ENCODE results near the gene FBXO9.
A peak's percentile ranks its signal among the peaks of the same experiment; 100 is the strongest.

Gene FBXO9

GRCh38 chr6:53095270-53095669 is 30.1 kb downstream of the FBXO9 start:
- DNase-seq (ENCODE audit: low read depth, low spot score) = no peak

- no peak for DNase-seq (ENCODE audit: low read depth, low spot score)
Measured at GRCh38 chr6:53095716-53096115, 30.5 kb downstream of the FBXO9 start.

- DNase-seq (ENCODE audit: low read depth, low spot score) = no peak
Measured at GRCh38 chr6:53100561-53100960, 35.4 kb downstream of the FBXO9 start.

GRCh38 chr6:53101006-53101405 is 35.8 kb downstream of the FBXO9 start:
- DNase-seq (ENCODE audit: low read depth, low spot score) = no peak

- no peak for DNase-seq (ENCODE audit: low read depth, low spot score)
Measured at GRCh38 chr6:53103993-53104675, 38.9 kb downstream of the FBXO9 start.

GRCh38 chr6:53104916-53105315 is 39.7 kb downstream of the FBXO9 start:
- DNase-seq (ENCODE audit: low read depth, low spot score) = no peak

- no peak for DNase-seq (ENCODE audit: low read depth, low spot score)
Measured at GRCh38 chr6:53107091-53107490, 41.9 kb downstream of the FBXO9 start.

GRCh38 chr6:53109612-53110011 is 44.4 kb downstream of the FBXO9 start:
- no peak for DNase-seq (ENCODE audit: low read depth, low spot score)

- no peak for DNase-seq (ENCODE audit: low read depth, low spot score)
Measured at GRCh38 chr6:53111865-53112264, 46.7 kb downstream of the FBXO9 start.

- no peak for DNase-seq (ENCODE audit: low read depth, low spot score)
Measured at GRCh38 chr6:53112404-53112803, 47.2 kb downstream of the FBXO9 start.

GRCh38 chr6:53112871-53113270 is 47.7 kb downstream of the FBXO9 start:
- DNase-seq (ENCODE audit: low read depth, low spot score) = no peak

GRCh38 chr6:53113742-53114141 is 48.5 kb downstream of the FBXO9 start:
- no peak for DNase-seq (ENCODE audit: low read depth, low spot score)

- DNase-seq (ENCODE audit: low read depth, low spot score) = no peak
Measured at GRCh38 chr6:53115113-53115512, 49.9 kb downstream of the FBXO9 start.

- no peak for DNase-seq (ENCODE audit: low read depth, low spot score)
Measured at GRCh38 chr6:53115741-53116140, 50.5 kb downstream of the FBXO9 start.

- DNase-seq (ENCODE audit: low read depth, low spot score) = no peak
Measured at GRCh38 chr6:53119349-53119748, 54.1 kb downstream of the FBXO9 start.

- DNase-seq (ENCODE audit: low read depth, low spot score) = peak; percentile 29
Measured at GRCh38 chr6:53119772-53120409, 54.7 kb downstream of the FBXO9 start.

GRCh38 chr6:53124131-53124800 is 59.1 kb downstream of the FBXO9 start:
- DNase-seq (ENCODE audit: low read depth, low spot score) = no peak

GRCh38 chr6:53125276-53125675 is 60.1 kb downstream of the FBXO9 start:
- DNase-seq (ENCODE audit: low read depth, low spot score) = no peak

- no peak for DNase-seq (ENCODE audit: low read depth, low spot score)
Measured at GRCh38 chr6:53128842-53129241, 63.6 kb downstream of the FBXO9 start.

- DNase-seq (ENCODE audit: low read depth, low spot score) = no peak
Measured at GRCh38 chr6:53130569-53131290, 65.5 kb downstream of the FBXO9 start.

GRCh38 chr6:53133961-53134360 is 68.8 kb downstream of the FBXO9 start:
- no peak for DNase-seq (ENCODE audit: low read depth, low spot score)

GRCh38 chr6:53134601-53135235 is 69.5 kb downstream of the FBXO9 start:
- no peak for DNase-seq (ENCODE audit: low read depth, low spot score)

Data from smooth muscle cell of the brain vasculature (primary cell).